Thyroid gland (tissue), 4 donors: ENCODE results near the gene OPTN.

Experiments used
- POLR2A ChIP-seq, 2 donors: fragments of 450-650 bp; IDR thresholded peaks; one replicate each; pipeline ENCODE4 v1.6.1; 2017; ENCODE audit warnings: antibody characterized with exemption in 2 of 2, mild to moderate bottlenecking in 2 of 2, moderate library complexity in 1 of 2
- TF ChIP-seq, protein P1 (sequence below), 6 experiments: fragments of 200-600 bp in 3 of 6; fragments of 450-650 bp in 3 of 6; sonication (generic) in 3 of 6; IDR thresholded peaks; one replicate each; pipeline ENCODE4 v1.5.1; 2016 to 2019; ENCODE audit warnings: antibody characterized with exemption in 6 of 6, mild to moderate bottlenecking in 2 of 6, inconsistent platforms in 1 of 6, moderate library complexity in 1 of 6

DNA sequence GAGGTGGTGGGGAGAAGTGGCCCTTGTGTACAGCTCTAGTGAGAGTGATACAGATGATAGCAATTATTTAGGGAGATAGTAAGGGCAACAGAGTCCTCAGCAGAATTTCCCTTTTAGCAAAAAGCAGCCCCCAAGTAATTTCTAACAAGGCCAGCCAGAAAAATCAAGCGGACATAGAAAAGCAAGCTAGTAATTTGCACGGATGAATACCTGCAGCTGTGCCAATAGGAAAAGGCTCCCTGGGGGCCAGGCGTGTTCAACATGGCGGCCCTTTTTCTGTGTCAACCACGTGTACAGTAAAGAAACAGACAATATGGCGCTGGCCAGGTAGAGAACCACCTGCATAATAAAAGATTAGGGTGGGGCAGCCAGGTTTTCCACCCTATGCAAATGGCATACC, 68.8 kb downstream of the OPTN start:
- TF ChIP-seq, protein P1, sequence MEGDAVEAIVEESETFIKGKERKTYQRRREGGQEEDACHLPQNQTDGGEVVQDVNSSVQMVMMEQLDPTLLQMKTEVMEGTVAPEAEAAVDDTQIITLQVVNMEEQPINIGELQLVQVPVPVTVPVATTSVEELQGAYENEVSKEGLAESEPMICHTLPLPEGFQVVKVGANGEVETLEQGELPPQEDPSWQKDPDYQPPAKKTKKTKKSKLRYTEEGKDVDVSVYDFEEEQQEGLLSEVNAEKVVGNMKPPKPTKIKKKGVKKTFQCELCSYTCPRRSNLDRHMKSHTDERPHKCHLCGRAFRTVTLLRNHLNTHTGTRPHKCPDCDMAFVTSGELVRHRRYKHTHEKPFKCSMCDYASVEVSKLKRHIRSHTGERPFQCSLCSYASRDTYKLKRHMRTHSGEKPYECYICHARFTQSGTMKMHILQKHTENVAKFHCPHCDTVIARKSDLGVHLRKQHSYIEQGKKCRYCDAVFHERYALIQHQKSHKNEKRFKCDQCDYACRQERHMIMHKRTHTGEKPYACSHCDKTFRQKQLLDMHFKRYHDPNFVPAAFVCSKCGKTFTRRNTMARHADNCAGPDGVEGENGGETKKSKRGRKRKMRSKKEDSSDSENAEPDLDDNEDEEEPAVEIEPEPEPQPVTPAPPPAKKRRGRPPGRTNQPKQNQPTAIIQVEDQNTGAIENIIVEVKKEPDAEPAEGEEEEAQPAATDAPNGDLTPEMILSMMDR (IDR thresholded peaks at IDR 0.05), result no peak
- TF ChIP-seq POLR2A (IDR thresholded peaks at IDR 0.05), result no peak
